Measurements from ENCODE around the gene WHRN. TPM values are rescaled to one million over a fixed set of nuclear protein-coding genes. Genes with fewer than 3 reads are reported as not detected.

WHRN gene
- total RNA-seq, 1 experiment from 2014 or later, result 24.3 TPM

GRCh38 chr9:114451707-114452031, 53.6 kb downstream of the WHRN start:
- Mint-ChIP-seq H3K4me3 (no peak overlapping the region), H3K27me3 (ENCODE audit: low read depth) (no peaks in the 10 kb centered on the region), H3K27ac (no peak overlapping the region), H3K36me3 (no peaks in the 10 kb centered on the region), H3K9me3 (peaks cover 6% of the 10 kb centered on the region; the same call in 1 of the 2 replicates), H3K4me1 (peaks cover 21% of the 10 kb centered on the region)
- ATAC-seq (no peak), DNase-seq (ENCODE audit: low spot score) (no peak)
- ChIA-PET POLR2A (interaction anchor here (0.8 kb wide), 1 partner anchor 26 kb away, joined by 3 read pairs; no protein-coding TSS in a partner anchor), CTCF (interaction anchor here (1.3 to 2.1 kb wide), 3 partner anchors 17 to 202 kb away, joined by 6 to 10 read pairs (median 6); no protein-coding TSS in a partner anchor)
- TF ChIP-seq HMGA2 (CRISPR knock-in tag; IDR thresholded peaks at IDR 0.05), result no peak

GRCh38 chr9:114450833-114451706, 54.2 kb downstream of the WHRN start:
- ATAC-seq (no peak), DNase-seq (ENCODE audit: low spot score) (no peak)
- H3K9me3 Mint-ChIP-seq, result peaks cover 6% of the 10 kb centered on the region; the same call in 1 of the 2 replicates
- no peaks in the 10 kb centered on the region for H3K27me3 Mint-ChIP-seq (ENCODE audit: low read depth)
- H3K36me3 Mint-ChIP-seq, result no peaks in the 10 kb centered on the region
- CTCF ChIA-PET, result interaction anchor here (1.3 to 2.1 kb wide), 3 partner anchors 16 to 202 kb away, joined by 6 to 10 read pairs (median 6); no protein-coding TSS in a partner anchor
- TF ChIP-seq ETV6 (CRISPR knock-in tag; IDR thresholded peaks at IDR 0.05), result no peak
- H3K4me3 Mint-ChIP-seq, result no peak overlapping the region
- POLR2A ChIA-PET, result interaction anchor here (0.8 kb wide), 1 partner anchor 27 kb away, joined by 3 read pairs; no protein-coding TSS in a partner anchor
- peaks cover 21% of the 10 kb centered on the region for H3K4me1 Mint-ChIP-seq
- H3K27ac Mint-ChIP-seq, result 0 out of 2 replicates have a peak overlapping the region, but pooled peaks have one; percentile 26

GRCh38 chr9:114450181-114450580, 55.1 kb downstream of the WHRN start:
- no peak overlapping the region for H3K27ac Mint-ChIP-seq
- ChIA-PET CTCF (interaction anchor here (1.3 to 2.1 kb wide), 2 partner anchors 45 to 203 kb away, joined by 6 to 10 read pairs; no protein-coding TSS in a partner anchor), POLR2A (interaction anchor here (1.0 kb wide), 1 partner anchor 137 kb away, joined by 3 read pairs; the partner anchor contains the start of gene ATP6V1G1)
- DNase-seq (ENCODE audit: low spot score) (no peak), ATAC-seq (no peak)
- H3K4me3 Mint-ChIP-seq, result no peak overlapping the region
- H3K4me1 Mint-ChIP-seq, result peaks cover 21% of the 10 kb centered on the region
- TF ChIP-seq ATF6 (CRISPR knock-in tag; IDR thresholded peaks at IDR 0.05) (no peak), ESRRA (CRISPR knock-in tag; IDR thresholded peaks at IDR 0.05; ENCODE audit: borderline replicate concordance) (no peak), ZNF423 (CRISPR knock-in tag; IDR thresholded peaks at IDR 0.05) (no peak)
- peaks cover 6% of the 10 kb centered on the region; the same call in 1 of the 2 replicates for H3K9me3 Mint-ChIP-seq
- no peaks in the 10 kb centered on the region for H3K36me3 Mint-ChIP-seq
- H3K27me3 Mint-ChIP-seq (ENCODE audit: low read depth), result no peaks in the 10 kb centered on the region

GRCh38 chr9:114449236-114449635, 56.0 kb downstream of the WHRN start:
- no peaks in the 10 kb centered on the region for H3K36me3 Mint-ChIP-seq
- peaks cover 2% of the 10 kb centered on the region; the same call in 1 of the 2 replicates for H3K9me3 Mint-ChIP-seq
- no peak overlapping the region for H3K27ac Mint-ChIP-seq
- no peak for TF ChIP-seq ZNF532 (CRISPR knock-in tag; IDR thresholded peaks at IDR 0.05; ENCODE audit: borderline replicate concordance)
- no peak for TF ChIP-seq KAT7 (CRISPR knock-in tag; IDR thresholded peaks at IDR 0.05; ENCODE audit: borderline replicate concordance)
- no peak for TF ChIP-seq ZMAT4 (CRISPR knock-in tag; IDR thresholded peaks at IDR 0.05)
- TF ChIP-seq SP1 (CRISPR knock-in tag; conservative IDR thresholded peaks at IDR 0.05), result no peak
- TF ChIP-seq ESRRA (CRISPR knock-in tag; IDR thresholded peaks at IDR 0.05; ENCODE audit: borderline replicate concordance), result no peak
- TF ChIP-seq HMGA2 (CRISPR knock-in tag; IDR thresholded peaks at IDR 0.05), result no peak
- no peak for TF ChIP-seq CREM (CRISPR knock-in tag; IDR thresholded peaks at IDR 0.05)
- TF ChIP-seq ZNF423 (CRISPR knock-in tag; IDR thresholded peaks at IDR 0.05), result no peak
- no peak for TF ChIP-seq RORB (CRISPR knock-in tag; IDR thresholded peaks at IDR 0.05)
- TF ChIP-seq NR1H2 (CRISPR knock-in tag; IDR thresholded peaks at IDR 0.05), result no peak
- TF ChIP-seq FOXK1 (CRISPR knock-in tag; IDR thresholded peaks at IDR 0.05), result no peak
- TF ChIP-seq ELF4 (CRISPR knock-in tag; IDR thresholded peaks at IDR 0.05; ENCODE audit: low read depth), result no peak
- no peak for TF ChIP-seq USF1 (CRISPR knock-in tag; IDR thresholded peaks at IDR 0.05)
- TF ChIP-seq JAZF1 (CRISPR knock-in tag; IDR thresholded peaks at IDR 0.05), result no peak
- no peak for TF ChIP-seq NFATC4 (CRISPR knock-in tag; IDR thresholded peaks at IDR 0.05)
- ChIA-PET POLR2A (interaction anchor here (1.0 kb wide), 1 partner anchor 138 kb away, joined by 3 read pairs; the partner anchor contains the start of gene ATP6V1G1), CTCF (interaction anchor here (1.3 kb wide), 1 partner anchor 44 kb away, joined by 3 read pairs; no protein-coding TSS in a partner anchor)
- DNase-seq (ENCODE audit: low spot score) (no peak), ATAC-seq (no peak)
- H3K4me3 Mint-ChIP-seq, result no peak overlapping the region
- peaks cover 21% of the 10 kb centered on the region for H3K4me1 Mint-ChIP-seq
- H3K27me3 Mint-ChIP-seq (ENCODE audit: low read depth), result no peaks in the 10 kb centered on the region
